NCI-H446 (cell line): ENCODE measurements around the gene FKBP11.
A peak's percentile ranks its signal among the peaks of the same experiment; 100 is the strongest.
"Not testable (repeated sequence)": the region's sequence is repeated elsewhere in the genome, so short reads cannot be mapped to it uniquely, and the experiment has no call there.

Experiments used
- DNase-seq, 2 experiments: peaks; one replicate each; lab custom pipeline; 2025; lab: John Stamatoyannopoulos, UW

The FKBP11 gene

DNA sequence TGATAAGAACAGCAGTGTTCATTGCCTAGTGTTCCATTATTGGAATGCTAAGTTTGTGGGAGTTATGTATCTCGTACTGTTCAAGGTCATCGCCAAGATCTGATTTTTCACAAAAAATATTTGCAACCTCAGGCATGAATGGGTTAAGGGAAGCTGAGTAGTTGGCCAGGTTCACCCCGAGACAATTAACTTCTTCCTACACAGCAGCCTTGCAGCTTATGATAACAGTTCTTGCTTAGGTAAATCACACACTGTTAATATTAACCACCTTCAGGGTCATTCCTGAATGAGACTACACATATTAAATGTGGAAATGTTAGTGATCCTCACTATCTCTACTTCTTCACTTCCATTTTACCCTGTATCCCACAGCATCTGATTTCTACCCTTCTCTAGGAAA lies 18.0 kb downstream of the FKBP11 start:
- DNase-seq, result no peak

DNA sequence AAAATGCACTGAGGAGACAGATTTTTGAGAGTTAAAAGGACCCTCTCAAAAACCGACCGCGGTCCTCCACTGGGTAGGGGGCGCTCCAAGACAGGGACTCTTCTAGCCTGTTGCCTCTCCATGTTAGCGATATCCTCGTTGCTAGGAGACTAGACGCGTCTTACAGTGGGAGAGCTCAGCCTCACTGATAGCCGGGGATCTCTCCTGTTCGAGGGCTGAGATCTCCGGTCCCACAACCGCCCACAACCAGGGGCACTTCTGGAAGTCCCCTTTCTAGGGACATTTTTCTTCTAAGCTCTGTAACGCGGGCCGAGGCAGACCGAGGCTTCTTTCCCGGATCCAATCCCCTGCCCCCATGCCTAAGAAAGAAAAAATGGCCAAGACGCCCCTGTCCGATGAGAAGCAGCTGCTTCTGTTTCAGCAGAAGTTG lies 21.3 kb downstream of the FKBP11 start:
- peak; percentile 54 to 62 for DNase-seq

DNA sequence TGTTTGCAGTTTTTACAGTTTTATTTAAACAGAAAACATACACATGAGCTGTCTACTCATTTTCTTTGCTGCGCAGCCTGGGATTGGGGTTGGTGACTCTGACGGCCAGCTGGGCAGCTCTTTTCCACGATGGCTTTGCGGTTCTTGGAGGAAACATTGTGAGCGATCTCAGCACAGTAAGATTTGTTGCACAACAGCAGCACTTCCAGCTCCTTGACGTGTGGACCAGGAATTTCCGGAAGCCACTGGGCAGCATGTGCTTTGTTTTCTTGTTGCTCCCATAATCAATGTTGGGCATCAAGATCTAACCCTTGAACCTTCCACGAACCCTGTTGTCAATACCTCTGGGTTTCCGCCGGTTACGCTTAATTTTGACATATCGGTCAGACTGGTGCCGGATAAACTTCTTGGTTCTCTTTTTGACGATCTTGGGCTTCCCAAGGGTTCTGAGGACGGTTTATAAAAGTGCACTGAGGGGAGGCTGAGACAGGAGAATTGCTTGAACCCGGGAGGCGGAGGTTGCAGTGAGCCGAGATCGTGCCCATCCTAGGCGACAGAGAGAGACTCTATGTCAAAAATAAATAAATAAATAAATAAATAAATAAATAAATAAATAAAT lies 21.8 kb downstream of the FKBP11 start:
- DNase-seq, result no peak

DNA sequence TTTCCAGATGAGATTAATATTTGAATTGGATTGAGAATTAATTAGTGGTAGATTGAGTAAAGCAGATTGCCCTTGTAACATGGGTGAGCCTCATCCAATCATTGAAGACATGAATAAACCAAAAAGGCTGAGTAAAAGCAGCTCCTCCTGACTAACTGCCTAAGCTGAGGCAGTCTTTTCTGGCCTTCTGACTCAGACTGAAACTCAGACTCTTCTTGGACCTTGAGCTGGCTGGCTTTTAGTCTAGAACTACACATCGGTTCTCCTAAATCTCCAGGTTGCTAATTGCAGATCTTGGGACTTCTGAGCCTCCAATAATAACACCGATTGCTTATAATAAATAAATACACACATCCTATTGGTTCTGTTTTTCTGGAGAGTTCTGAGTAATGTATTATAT lies 24.0 kb downstream of the FKBP11 start:
- DNase-seq, result no peak

DNA sequence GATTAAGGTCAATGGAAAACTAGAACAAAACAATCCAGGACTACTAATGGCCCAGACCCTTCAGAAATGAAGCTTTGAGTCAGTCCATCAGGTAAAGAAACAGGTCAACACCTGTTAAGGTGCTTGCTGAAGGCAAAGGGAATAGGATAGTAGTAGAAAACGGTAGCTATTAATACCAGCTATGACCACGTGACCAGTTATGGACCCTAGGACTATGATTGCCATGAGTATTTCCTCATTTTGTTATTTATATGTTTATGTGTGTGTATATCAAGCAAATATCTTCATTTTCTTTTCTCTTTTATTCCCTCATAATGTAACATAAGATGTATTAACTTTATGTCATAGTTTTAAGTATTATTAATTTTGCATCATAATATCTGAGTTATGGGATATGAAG lies 25.6 kb downstream of the FKBP11 start:
- no peak for DNase-seq

DNA sequence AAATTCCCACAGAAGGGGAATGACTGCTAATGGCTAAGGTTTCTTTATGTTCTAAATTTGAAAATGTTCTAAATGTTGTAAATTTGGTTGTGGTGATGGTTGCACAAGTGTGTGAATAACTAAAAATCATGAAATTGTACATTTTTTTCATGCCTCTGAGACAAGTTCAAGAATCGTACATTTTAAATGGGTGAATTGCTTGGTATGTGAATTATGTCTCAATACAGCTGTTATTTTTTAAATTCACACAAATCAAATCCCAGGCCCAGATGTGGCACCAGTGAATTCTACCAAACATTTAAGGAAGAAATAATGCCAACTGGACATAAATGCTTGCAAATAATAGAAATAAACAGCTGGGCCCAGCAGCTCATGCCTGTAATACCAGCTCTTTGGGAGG lies 31.0 kb downstream of the FKBP11 start:
- DNase-seq, result no peak

DNA sequence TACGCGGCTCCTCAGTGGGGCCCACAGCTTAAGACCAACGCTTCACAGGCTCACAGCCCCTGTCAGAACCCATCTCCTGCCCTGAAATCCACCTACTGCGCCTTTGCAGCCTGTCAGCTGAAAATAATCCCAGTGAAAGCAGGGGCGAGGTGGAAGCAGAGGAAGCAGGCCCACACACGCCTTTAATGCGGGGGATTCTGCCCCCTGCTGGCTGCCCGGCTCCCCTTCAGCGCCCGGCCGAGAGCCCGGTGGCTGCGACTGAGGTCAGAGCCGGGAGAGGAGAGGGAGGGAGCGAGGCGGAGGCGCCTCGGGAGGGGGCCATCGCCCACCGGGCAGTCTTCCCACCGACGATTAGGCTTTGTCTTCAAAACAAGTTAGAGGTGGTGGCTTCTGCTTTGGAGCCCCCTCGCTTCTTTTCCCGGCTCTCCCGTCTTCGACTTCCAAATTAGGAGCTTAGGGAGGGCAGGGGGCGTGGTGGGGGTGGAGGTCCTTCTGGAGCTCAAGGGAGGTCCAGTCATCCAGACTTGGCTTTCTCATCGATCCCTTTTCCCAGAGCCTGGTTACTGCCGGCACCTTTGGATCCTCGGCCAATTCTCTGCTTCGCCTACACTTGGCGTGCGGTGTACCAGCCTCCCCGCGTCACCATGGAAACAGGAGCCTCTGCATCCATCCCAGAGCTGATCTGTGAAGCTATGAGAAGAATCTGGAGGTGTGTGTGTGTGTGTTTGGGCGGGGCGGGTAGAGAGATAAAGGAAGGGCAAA lies 34.5 kb downstream of the FKBP11 start:
- DNase-seq, result peak; percentile 8 to 62

DNA sequence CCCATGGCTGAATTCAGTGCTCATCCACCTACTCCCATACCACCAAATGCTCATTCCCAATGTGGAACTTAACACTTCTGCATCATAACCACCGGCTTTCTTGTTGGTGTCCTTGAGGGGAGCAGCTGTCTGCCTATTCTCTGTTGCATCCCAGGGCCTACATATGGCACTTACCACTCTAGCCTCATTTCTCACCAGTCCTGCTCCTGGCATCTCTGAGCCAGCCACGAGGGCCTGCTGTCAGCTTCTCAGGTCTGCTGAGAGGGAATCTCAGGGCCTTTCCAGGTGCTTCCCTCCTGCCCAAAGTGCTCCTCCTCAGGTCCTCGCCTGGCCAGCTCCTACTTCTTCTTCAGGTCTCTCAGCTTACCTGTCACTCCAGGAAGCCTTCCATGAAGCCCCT lies 35.6 kb downstream of the FKBP11 start:
- DNase-seq, result no peak

DNA sequence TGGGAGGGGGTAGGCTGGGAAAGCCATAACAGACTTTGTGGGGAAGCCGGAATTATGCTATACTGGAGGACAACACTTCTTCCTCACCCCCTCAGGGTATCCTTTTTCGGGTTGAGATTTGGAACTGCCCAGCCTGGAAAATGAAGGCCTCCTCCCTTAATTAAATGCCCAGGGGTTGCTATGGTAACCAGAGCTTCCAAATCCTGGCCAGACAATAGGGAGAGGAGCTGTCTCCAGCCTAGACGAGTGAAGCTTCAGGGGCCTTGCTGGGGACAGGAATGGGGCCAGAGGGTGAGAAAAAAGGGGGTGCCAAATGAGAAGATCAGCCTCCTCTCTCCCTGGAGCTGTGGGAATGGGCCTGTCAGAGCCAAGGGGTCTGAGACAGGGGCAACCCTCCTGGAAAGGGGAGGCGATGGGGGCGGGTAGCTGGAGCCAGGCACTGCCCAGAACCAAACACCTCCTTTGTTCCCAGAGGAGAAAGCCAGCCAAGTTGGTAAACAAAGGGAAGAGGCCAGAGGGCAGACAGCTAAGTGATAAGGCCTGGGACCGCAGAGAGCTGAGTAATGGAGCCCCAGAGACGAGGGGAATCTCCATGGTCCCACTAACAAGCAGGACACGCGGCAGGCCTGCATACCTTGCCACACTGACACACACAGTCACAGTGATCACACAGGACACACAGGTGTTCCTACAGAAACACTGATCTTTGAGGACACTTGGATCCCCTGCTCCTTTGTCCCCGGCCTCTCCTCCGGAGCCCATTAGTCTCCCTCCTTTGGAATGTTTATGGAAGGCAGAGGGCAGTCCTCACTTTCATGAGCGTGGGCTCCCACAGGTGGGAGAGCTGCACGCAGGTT lies 41.8 kb downstream of the FKBP11 start:
- no peak for DNase-seq

DNA sequence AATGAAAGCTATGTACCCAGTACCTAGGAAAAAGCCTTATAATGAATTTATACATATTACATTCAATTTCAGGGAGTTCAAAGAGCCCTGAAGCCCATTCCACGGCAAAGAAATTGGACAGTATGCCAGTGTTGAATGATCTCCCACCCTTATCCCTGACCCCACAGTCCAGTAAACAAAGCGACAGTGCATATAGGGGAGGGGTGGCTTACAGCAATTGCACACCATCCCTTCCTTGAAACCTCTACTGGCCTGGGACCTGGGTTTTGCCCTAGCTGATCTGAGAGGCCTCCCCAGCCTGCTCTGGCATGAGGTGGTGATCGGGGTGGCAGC lies 42.4 kb downstream of the FKBP11 start:
- no peak for DNase-seq

DNA sequence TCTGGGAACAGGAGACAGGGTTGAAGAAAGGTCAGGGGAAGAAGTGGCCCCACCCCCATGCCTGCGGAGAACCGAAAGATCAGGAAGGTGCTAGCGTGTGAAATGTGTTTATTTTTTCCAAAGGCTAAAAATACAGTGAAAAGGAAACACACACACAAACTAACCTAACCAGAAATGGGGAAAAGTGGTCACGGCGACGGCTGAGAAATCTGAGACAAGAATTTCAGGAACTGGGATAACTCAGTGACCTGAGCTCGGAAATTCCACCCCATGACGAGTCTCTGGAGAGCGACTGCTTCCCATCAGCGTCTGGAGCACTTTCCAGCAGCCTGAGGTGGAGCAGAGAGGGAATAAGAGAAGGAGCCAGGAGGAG lies 43.0 kb downstream of the FKBP11 start:
- no peak for DNase-seq

DNA sequence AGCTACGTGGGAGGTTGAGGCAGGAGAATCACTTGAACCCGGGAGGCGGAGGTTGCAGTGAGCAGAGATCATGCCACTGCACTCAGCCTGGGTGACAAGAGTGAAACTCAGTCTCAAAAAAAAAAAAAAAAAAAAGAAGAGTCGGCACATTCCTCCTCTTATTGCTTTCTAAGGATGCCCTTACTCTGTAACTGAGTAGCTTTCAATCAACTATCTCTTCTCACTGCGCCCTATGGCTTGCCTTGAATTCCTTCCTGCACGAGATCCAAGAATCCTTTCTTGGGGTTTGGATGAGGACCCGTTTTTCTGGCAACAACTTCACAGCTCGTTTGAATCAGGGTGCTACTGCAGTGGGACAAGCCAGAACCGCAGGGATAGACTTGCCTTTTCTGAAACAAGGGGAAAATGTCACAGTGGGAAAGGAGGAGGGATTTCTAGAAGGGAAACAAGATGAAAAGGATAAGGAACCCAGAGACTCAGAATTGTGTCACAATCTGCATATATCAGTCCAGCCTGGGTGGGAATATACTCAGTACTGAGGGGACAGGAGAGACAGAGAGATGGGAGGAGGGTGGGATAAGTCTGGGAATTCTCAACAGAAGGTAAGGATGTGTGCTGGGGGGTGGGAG lies 43.5 kb downstream of the FKBP11 start:
- no peak for DNase-seq

DNA sequence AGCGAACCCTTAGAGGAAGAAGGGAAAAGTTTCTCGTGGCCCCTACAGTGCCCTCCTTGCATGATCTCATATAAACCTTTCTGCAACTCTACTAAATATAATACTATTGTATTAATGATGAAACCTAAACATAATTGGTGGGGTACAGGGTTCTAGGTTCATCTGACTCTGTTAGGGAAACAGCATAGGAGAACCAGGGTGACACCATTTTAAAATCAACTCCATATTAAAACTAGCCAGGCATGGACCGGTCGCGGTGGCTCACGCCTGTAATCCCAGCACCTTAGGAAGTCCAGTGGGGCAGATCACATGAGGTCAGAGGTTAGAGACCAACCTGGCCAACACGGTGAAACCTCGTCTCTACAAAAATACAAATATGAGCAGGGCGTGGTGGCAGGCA lies 44.6 kb downstream of the FKBP11 start:
- DNase-seq, result no peak

DNA sequence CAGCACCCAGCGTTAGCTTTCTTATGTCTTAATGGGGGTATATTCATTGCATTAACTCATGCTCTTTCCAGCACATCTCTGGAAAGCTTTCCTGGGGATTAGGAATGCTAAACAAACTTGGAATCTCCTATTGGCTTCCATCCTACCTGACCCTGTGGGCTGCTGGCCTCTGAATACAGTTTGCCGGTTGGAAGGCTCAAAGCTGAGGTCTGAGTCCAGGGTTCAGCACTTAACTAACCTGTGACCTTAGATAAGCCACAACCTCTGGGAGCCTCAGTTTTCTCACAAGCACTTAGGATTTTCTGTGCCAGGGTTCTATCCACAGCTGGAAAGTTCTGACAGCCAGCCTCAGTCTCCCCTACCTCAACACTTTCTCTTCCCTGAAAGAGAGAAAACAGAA lies 46.7 kb downstream of the FKBP11 start:
- no peak for DNase-seq

DNA sequence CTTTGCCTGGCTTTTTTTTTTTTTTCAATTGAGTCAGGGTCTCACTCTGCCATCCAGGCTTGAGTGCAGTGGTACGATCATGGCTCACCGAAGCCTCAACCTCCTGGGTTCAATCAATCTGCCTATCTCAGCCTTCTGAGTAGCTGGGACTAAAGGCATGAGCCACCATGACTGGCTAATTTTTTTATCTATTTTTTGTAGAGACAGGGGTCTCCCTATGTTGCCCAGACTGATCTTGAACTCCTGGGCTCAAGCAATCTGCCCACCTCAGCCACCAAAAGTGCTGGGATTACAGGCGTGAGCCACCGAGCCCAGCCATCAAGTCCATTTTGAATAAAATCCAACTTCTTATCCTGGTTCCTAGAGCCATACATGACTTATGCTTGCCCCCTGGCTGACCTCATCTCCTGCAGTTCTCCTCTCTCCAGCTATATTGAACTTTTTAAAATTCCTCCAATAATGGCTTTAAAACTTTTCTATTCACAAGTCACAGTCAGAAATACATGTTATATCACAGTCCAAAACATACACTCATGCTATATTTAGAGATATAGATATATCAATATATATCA lies 49.3 kb downstream of the FKBP11 start:
- no peak for DNase-seq

DNA sequence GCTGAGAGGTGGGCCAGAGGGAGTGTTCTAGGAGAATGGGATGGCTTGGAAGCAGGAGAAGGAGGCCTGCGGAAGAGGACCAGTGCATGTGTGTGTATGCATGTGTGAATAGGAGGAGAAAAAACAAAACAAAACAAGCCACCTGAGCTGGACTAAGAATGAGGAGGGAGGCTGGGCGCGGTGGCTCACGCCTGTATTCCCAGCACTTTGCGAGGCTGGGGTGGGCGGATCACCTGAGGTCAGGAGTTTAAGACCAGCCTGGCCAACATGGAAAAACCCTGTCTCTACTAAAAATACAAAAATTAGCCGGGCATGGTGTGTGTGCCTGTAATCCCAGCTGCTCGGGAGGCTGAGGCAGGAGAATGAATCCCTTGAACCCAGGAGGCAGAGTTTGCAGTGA lies 51.8 kb downstream of the FKBP11 start:
- DNase-seq, result not testable (repeated sequence)

DNA sequence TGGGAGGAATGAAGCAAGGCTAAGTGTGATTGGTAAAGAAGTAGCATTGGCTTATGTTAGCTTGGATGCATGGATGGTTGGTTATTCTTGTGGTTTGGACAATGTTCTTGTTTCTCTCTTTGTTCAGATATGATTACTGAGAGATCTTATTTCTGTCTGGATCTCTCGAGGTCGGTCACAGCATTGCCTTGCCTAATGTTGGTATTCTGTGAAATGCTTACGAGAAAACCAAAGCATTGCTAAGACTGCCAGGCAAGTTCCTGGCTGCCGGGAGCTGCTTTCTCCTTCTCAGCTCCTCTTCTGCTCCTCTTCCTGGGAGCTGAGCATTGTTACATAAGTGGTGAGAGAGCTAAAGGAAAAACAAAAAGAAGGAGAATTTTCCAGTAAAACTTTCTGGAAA lies 52.2 kb downstream of the FKBP11 start:
- DNase-seq, result no peak
